Measurements from ENCODE around the gene SMIM44.

GRCh38 chr19:3520166-3521103, 37.2 kb upstream of the SMIM44 start:
- TF ChIP-seq EZH2 (IDR thresholded peaks at IDR 0.05; ENCODE audit: borderline replicate concordance, insufficient read depth, low read depth, low read length, poor library complexity, severe bottlenecking) (no peak), CTCF (IDR thresholded peaks at IDR 0.05) (no peak)

All from B cell (primary cell).